GM18951 (cell line): ENCODE measurements around the gene OR2S2.
"Not testable (repeated sequence)": the region's sequence is repeated elsewhere in the genome, so short reads cannot be mapped to it uniquely, and the experiment has no call there.

ENCODE experiments used
- POLR2A ChIP-seq: IDR thresholded peaks from 4 replicates; pipeline ENCODE4 v1.6.1; 2011; ENCODE audit warnings: mild to moderate bottlenecking; ENCODE audit not compliant: insufficient read length, insufficient read depth; ENCODE audit errors: extremely low read depth
- in situ Hi-C: fragments of 300-500 bp; cut with MboI; formaldehyde crosslinking; loops from one replicate; pipeline ENCODE4 v1.12.0; 2022; ENCODE audit warnings: low sequenced_read_pairs, mixed read lengths, inconsistent platforms; ENCODE audit not compliant: unreplicated experiment

The OR2S2 gene

GRCh38 chr9:35958104-35958837 lies at the start of gene OR2S2:
Gene OR2S2 (minus strand): TSS chr9:35958154. CDS start chr9:35958098, 56 bp downstream.
- no peak for TF ChIP-seq POLR2A
- in situ Hi-C loops = no loop called here

- TF ChIP-seq POLR2A = no peak
- in situ Hi-C loops = no loop called here
Measured at GRCh38 chr9:36007316-36007708, 49.4 kb upstream of the OR2S2 start.

GRCh38 chr9:36006549-36007315 lies 48.8 kb upstream of the OR2S2 start:
- in situ Hi-C loops = no loop called here
- no peak for TF ChIP-seq POLR2A

- TF ChIP-seq POLR2A = no peak
- in situ Hi-C loops = no loop called here
Measured at GRCh38 chr9:36005891-36006290, 47.9 kb upstream of the OR2S2 start.

GRCh38 chr9:35998333-35998732 lies 40.4 kb upstream of the OR2S2 start:
- in situ Hi-C loops = no loop called here
- no peak for TF ChIP-seq POLR2A

- in situ Hi-C loops = not testable (repeated sequence)
Measured at GRCh38 chr9:35997016-35997415, 39.1 kb upstream of the OR2S2 start.

- no peak for TF ChIP-seq POLR2A
- in situ Hi-C loops = no loop called here
Measured at GRCh38 chr9:35996358-35996970, 38.5 kb upstream of the OR2S2 start.

GRCh38 chr9:35994959-35995358 lies 37.0 kb upstream of the OR2S2 start:
- TF ChIP-seq POLR2A = no peak
- in situ Hi-C loops = no loop called here

- TF ChIP-seq POLR2A = no peak
- in situ Hi-C loops = no loop called here
Measured at GRCh38 chr9:35993976-35994720, 36.2 kb upstream of the OR2S2 start.

GRCh38 chr9:35993136-35993535 lies 35.2 kb upstream of the OR2S2 start:
- in situ Hi-C loops = not testable (repeated sequence)

- no peak for TF ChIP-seq POLR2A
- in situ Hi-C loops = no loop called here
Measured at GRCh38 chr9:35990155-35990554, 32.2 kb upstream of the OR2S2 start.

GRCh38 chr9:35984021-35984420 lies 26.1 kb upstream of the OR2S2 start:
- no peak for TF ChIP-seq POLR2A
- in situ Hi-C loops = no loop called here

GRCh38 chr9:35981699-35982098 lies 23.7 kb upstream of the OR2S2 start:
- in situ Hi-C loops = no loop called here
- TF ChIP-seq POLR2A = no peak
